Measurements from ENCODE around the gene ARID4B. TPM values are rescaled to one million over a fixed set of nuclear protein-coding genes. Genes with fewer than 3 reads are reported as not detected.

ARID4B gene
- total RNA-seq, 2 experiments from 2014 or later, result 28.7 to 44.9 TPM

- Histone ChIP-seq H3K4me1 (ENCODE audit: insufficient read depth, low read length, poor library complexity, severe bottlenecking) (peaks cover 10% of the 10 kb centered on the region), H3K4me3 (ENCODE audit: low read depth, low read length, poor library complexity, severe bottlenecking) (no peak overlapping the region), H3K9me3 (ENCODE audit: low read length) (no peaks in the 10 kb centered on the region), H4K20me1 (ENCODE audit: insufficient read depth, low read length) (no peaks in the 10 kb centered on the region), H3K27ac (ENCODE audit: low read depth, low read length, poor library complexity, severe bottlenecking) (no peak overlapping the region), H3K9me2 (ENCODE audit: insufficient read depth, low read length) (no peaks in the 10 kb centered on the region), H3K79me2 (ENCODE audit: insufficient read depth, low read depth, low read length) (peaks cover 14% of the 10 kb centered on the region; the same call in 1 of the 2 replicates), H3K36me3 (ENCODE audit: insufficient read depth, low read length) (no peaks in the 10 kb centered on the region), H2AFZ (ENCODE audit: low read length) (no peak overlapping the region), H3K4me2 (ENCODE audit: low read length) (no peak overlapping the region)
- ChIA-PET POLR2A (no interaction called here), CTCF (ENCODE audit: unreplicated experiment) (no interaction called here)
- no peak for TF ChIP-seq EZH2phosphoT487 (IDR thresholded peaks at IDR 0.05; ENCODE audit: borderline replicate concordance, low read depth, low read length)
- no peak for TF ChIP-seq CTCF (conservative IDR thresholded peaks at IDR 0.05; ENCODE audit: low read length)
- DNase-seq (ENCODE audit: low spot score), result no peak
- intact Hi-C loops (cut with micrococcal nuclease; ENCODE audit: unreplicated experiment), result no loop called here
- BruUV-seq (replicated peaks), result no TSS peak
Measured at GRCh38 chr1:235369802-235370201, 41.8 kb upstream of the ARID4B start.

- Histone ChIP-seq H3K79me2 (ENCODE audit: insufficient read depth, low read depth, low read length) (peaks cover 14% of the 10 kb centered on the region; the same call in 1 of the 2 replicates), H3K4me3 (ENCODE audit: low read depth, low read length, poor library complexity, severe bottlenecking) (peak overlapping the region; percentile 86), H3K4me2 (ENCODE audit: low read length) (peak overlapping the region; percentile 70), H2AFZ (ENCODE audit: low read length) (no peak overlapping the region), H3K4me1 (ENCODE audit: insufficient read depth, low read length, poor library complexity, severe bottlenecking) (peaks cover 10% of the 10 kb centered on the region), H3K9me3 (ENCODE audit: low read length) (no peaks in the 10 kb centered on the region), H3K27ac (ENCODE audit: low read depth, low read length, poor library complexity, severe bottlenecking) (no peak overlapping the region), H3K36me3 (ENCODE audit: insufficient read depth, low read length) (no peaks in the 10 kb centered on the region), H3K9me2 (ENCODE audit: insufficient read depth, low read length) (no peaks in the 10 kb centered on the region), H4K20me1 (ENCODE audit: insufficient read depth, low read length) (no peaks in the 10 kb centered on the region)
- no peak for DNase-seq (ENCODE audit: low spot score)
- no TSS peak for BruUV-seq (replicated peaks)
- ChIA-PET CTCF (ENCODE audit: unreplicated experiment) (no interaction called here), POLR2A (interaction anchor here (1.3 kb wide), 1 partner anchor 10 kb away, joined by 5 read pairs; no protein-coding TSS in a partner anchor)
- TF ChIP-seq EZH2phosphoT487 (IDR thresholded peaks at IDR 0.05; ENCODE audit: borderline replicate concordance, low read depth, low read length), result no peak
- TF ChIP-seq CTCF (conservative IDR thresholded peaks at IDR 0.05; ENCODE audit: low read length), result no peak
- intact Hi-C loops (cut with micrococcal nuclease; ENCODE audit: unreplicated experiment), result no loop called here
Measured at GRCh38 chr1:235368428-235368827, 40.4 kb upstream of the ARID4B start.
